Keratinocyte (primary cell): Measurements from ENCODE around the gene HIVEP2.

ENCODE experiments used
- EZH2 ChIP-seq: IDR thresholded peaks from one replicate; pipeline ENCODE4 v1.6.1; 2012; ENCODE audit warnings: inconsistent platforms, mild to moderate bottlenecking, low read length, moderate library complexity
- TF ChIP-seq, protein P1 (sequence below), 3 experiments: IDR thresholded peaks in 1 of 3; conservative IDR thresholded peaks in 1 of 3; optimal IDR thresholded peaks in 1 of 3; 2 replicates in 2 of 3; 3 replicates in 1 of 3; pipeline versions ENCODE3 to v1.5.1; 2011; ENCODE audit warnings: low read length in 3 of 3, mild to moderate bottlenecking in 3 of 3, moderate library complexity in 2 of 3, control low read depth in 1 of 3, inconsistent platforms in 1 of 3; ENCODE audit not compliant: insufficient read depth in 2 of 3; ENCODE audit errors: extremely low read depth in 1 of 3

DNA sequence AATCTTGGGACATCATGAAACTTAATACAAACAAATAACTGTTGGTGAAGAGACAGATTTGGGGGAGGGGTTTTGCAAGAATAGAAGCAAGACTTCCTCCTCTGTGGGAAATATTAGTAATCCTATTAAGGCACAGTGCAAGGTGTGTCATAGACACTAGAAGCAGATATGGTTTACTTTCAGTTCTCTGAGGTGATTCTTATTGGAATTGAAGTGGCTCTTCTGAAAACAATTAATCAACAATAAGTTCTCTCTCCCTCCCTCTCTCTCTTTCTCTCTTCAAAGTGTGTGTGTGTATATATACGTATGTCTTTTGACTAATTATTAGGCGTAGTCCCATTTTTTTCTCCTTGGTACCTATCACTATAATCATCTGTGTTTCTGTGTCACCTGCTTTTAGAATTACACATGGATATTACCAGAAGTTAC is 99.8 kb downstream of the HIVEP2 start:
- TF ChIP-seq, protein P1, sequence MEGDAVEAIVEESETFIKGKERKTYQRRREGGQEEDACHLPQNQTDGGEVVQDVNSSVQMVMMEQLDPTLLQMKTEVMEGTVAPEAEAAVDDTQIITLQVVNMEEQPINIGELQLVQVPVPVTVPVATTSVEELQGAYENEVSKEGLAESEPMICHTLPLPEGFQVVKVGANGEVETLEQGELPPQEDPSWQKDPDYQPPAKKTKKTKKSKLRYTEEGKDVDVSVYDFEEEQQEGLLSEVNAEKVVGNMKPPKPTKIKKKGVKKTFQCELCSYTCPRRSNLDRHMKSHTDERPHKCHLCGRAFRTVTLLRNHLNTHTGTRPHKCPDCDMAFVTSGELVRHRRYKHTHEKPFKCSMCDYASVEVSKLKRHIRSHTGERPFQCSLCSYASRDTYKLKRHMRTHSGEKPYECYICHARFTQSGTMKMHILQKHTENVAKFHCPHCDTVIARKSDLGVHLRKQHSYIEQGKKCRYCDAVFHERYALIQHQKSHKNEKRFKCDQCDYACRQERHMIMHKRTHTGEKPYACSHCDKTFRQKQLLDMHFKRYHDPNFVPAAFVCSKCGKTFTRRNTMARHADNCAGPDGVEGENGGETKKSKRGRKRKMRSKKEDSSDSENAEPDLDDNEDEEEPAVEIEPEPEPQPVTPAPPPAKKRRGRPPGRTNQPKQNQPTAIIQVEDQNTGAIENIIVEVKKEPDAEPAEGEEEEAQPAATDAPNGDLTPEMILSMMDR (optimal IDR thresholded peaks at IDR 0.05 in 1 of 3, IDR thresholded peaks at IDR 0.05 in 1 of 3, conservative IDR thresholded peaks at IDR 0.05 in 1 of 3; ENCODE audit: extremely low read depth in 1 of 3, insufficient read depth in 2 of 3, low read length in 3 of 3) = no peak
- no peak for TF ChIP-seq EZH2
